Measurements from ENCODE around the gene PLCB2. TPM values are rescaled to one million over a fixed set of nuclear protein-coding genes. Genes with fewer than 3 reads are reported as not detected.

Gene PLCB2
- total RNA-seq, 1 donor from 2014 or later, result 2.6 TPM

GRCh38 chr15:40302981-40303380 lies 4.8 kb downstream of the PLCB2 start:
- H3K4me3 Mint-ChIP-seq (ENCODE audit: unreplicated experiment), result no peak overlapping the region
- no peak overlapping the region for H3K27ac Mint-ChIP-seq (ENCODE audit: unreplicated experiment)
- H3K36me3 Mint-ChIP-seq (ENCODE audit: unreplicated experiment), result peaks cover 8% of the 10 kb centered on the region
- no peak for TF ChIP-seq CTCF (IDR thresholded peaks at IDR 0.05; ENCODE audit: partially characterized antibody, unreplicated experiment)
- peaks cover 5% of the 10 kb centered on the region for H3K27me3 Mint-ChIP-seq (ENCODE audit: unreplicated experiment)
- no peaks in the 10 kb centered on the region for H3K4me1 Mint-ChIP-seq (ENCODE audit: low read depth, unreplicated experiment)
- DNase-seq, result no peak
- peaks cover 1% of the 10 kb centered on the region for H3K9me3 Mint-ChIP-seq (ENCODE audit: unreplicated experiment)

- Mint-ChIP-seq H3K9me3 (ENCODE audit: unreplicated experiment) (peaks cover 1% of the 10 kb centered on the region), H3K4me3 (ENCODE audit: unreplicated experiment) (no peak overlapping the region), H3K27me3 (ENCODE audit: unreplicated experiment) (peaks cover 5% of the 10 kb centered on the region), H3K27ac (ENCODE audit: unreplicated experiment) (no peak overlapping the region), H3K4me1 (ENCODE audit: low read depth, unreplicated experiment) (no peaks in the 10 kb centered on the region), H3K36me3 (ENCODE audit: unreplicated experiment) (peaks cover 8% of the 10 kb centered on the region)
- no peak for TF ChIP-seq CTCF (IDR thresholded peaks at IDR 0.05; ENCODE audit: partially characterized antibody, unreplicated experiment)
- no peak for DNase-seq
Measured at GRCh38 chr15:40302288-40302886, 5.3 kb downstream of the PLCB2 start.

GRCh38 chr15:40301467-40302179 lies 6.1 kb downstream of the PLCB2 start:
- no peak overlapping the region for H3K4me3 Mint-ChIP-seq (ENCODE audit: unreplicated experiment)
- H3K36me3 Mint-ChIP-seq (ENCODE audit: unreplicated experiment), result peaks cover 8% of the 10 kb centered on the region
- H3K9me3 Mint-ChIP-seq (ENCODE audit: unreplicated experiment), result peaks cover 1% of the 10 kb centered on the region
- H3K27me3 Mint-ChIP-seq (ENCODE audit: unreplicated experiment), result peaks cover 6% of the 10 kb centered on the region
- H3K4me1 Mint-ChIP-seq (ENCODE audit: low read depth, unreplicated experiment), result no peaks in the 10 kb centered on the region
- DNase-seq, result no peak
- no peak overlapping the region for H3K27ac Mint-ChIP-seq (ENCODE audit: unreplicated experiment)
- no peak for TF ChIP-seq CTCF (IDR thresholded peaks at IDR 0.05; ENCODE audit: partially characterized antibody, unreplicated experiment)

GRCh38 chr15:40300771-40301170 lies 7.0 kb downstream of the PLCB2 start:
- Mint-ChIP-seq H3K36me3 (ENCODE audit: unreplicated experiment) (peaks cover 8% of the 10 kb centered on the region), H3K4me1 (ENCODE audit: low read depth, unreplicated experiment) (no peaks in the 10 kb centered on the region), H3K27ac (ENCODE audit: unreplicated experiment) (no peak overlapping the region), H3K9me3 (ENCODE audit: unreplicated experiment) (peaks cover 1% of the 10 kb centered on the region), H3K27me3 (ENCODE audit: unreplicated experiment) (peaks cover 5% of the 10 kb centered on the region), H3K4me3 (ENCODE audit: unreplicated experiment) (no peak overlapping the region)
- no peak for TF ChIP-seq CTCF (IDR thresholded peaks at IDR 0.05; ENCODE audit: partially characterized antibody, unreplicated experiment)
- DNase-seq, result no peak

GRCh38 chr15:40300367-40300766 lies 7.4 kb downstream of the PLCB2 start:
- TF ChIP-seq CTCF (IDR thresholded peaks at IDR 0.05; ENCODE audit: partially characterized antibody, unreplicated experiment), result no peak
- Mint-ChIP-seq H3K27me3 (ENCODE audit: unreplicated experiment) (peaks cover 8% of the 10 kb centered on the region), H3K4me3 (ENCODE audit: unreplicated experiment) (no peak overlapping the region), H3K27ac (ENCODE audit: unreplicated experiment) (no peak overlapping the region), H3K9me3 (ENCODE audit: unreplicated experiment) (peaks cover 2% of the 10 kb centered on the region), H3K36me3 (ENCODE audit: unreplicated experiment) (peaks cover 8% of the 10 kb centered on the region), H3K4me1 (ENCODE audit: low read depth, unreplicated experiment) (no peaks in the 10 kb centered on the region)
- no peak for DNase-seq
